Right lobe of liver (tissue), 4 donors: Measurements from ENCODE around the gene IFI44.

Experiments
- CTCF ChIP-seq, 4 donors: fragments of 200-600 bp in 3 of 4; fragments of 450-650 bp in 1 of 4; IDR thresholded peaks; one replicate each; pipeline versions ENCODE4 v1.5.1 to v1.8.0; 2016 to 2022; ENCODE audit warnings: antibody characterized with exemption in 4 of 4, mild to moderate bottlenecking in 2 of 4
- POLR2A ChIP-seq: fragments of 450-650 bp; IDR thresholded peaks from one replicate; pipeline ENCODE4 v1.6.1; 2017; ENCODE audit warnings: antibody characterized with exemption, mild to moderate bottlenecking
- donor health status: DM: no; HTN: no; CAD: no.
- donor health status: DM: no; HTN: no; CAD: no.
- donor health status: DM: no; HTN: yes; CAD: no.

GRCh38 chr1:78667939-78668338 is 18.3 kb downstream of the IFI44 start:
- TF ChIP-seq CTCF (IDR thresholded peaks at IDR 0.05) (no peak), POLR2A (no peak)
